ENCODE results near the gene KDM4B.

DNA sequence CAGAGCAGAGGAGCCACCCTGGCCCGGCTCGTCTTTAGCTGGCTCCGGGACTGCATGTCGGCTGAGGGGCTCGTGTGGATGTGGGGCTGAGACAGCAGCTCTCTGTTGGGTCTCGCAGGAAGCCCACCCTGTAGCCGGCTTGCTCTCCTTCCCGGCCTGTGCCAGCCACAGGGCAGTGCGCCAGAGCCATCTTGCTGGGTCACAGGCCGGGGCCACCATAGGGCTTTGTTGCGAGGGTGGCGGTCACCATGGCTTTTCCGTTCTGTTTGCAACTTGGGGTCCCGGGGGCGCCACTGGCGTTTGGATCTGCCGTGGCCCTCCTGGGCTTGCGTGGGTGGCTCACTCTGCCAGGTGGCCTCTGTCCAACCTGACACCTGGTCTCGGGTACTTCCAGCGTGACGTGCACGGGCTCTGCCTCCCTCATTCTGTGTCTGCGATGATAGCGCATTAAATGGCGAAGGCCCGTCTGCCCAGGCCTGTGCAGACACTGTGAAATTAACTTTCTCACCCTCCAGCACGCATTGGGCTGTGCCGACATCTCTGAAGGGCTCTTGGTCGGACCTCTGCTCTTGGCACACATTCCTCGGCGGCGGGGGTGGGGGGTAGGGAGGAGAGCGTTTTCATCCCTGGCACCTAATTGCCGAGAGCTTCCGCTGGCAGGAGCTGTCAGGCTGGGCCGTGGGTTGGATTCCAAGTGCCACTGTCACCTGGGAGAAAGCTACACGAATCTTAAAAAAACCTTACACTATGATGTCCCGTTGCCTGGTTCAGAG, 95.1 kb downstream of the KDM4B start:
- TF ChIP-seq CTCF (IDR thresholded peaks at IDR 0.05), result no peak
- no peak for TF ChIP-seq POLR2A (IDR thresholded peaks at IDR 0.05; ENCODE audit: low read depth)
- no peak for TF ChIP-seq POLR2AphosphoS5 (IDR thresholded peaks at IDR 0.05)

Data from esophagus muscularis mucosa (tissue), 3 donors.